Urothelium cell line (cell line): ENCODE data around the gene OR51B5.
"Not testable (repeated sequence)": the region's sequence is repeated elsewhere in the genome, so short reads cannot be mapped to it uniquely, and the experiment has no call there.

Source experiments
- DNase-seq: peaks from one replicate; pipeline ENCODE4 v3.0.0; 2011; ENCODE audit warnings: low spot score, mixed read lengths
- FAIRE-seq: peaks from 2 replicates; lab custom pipeline; 2011; peaks lifted over from hg19 to GRCh38; lab: Jason Lieb, UNC

OR51B5 gene

GRCh38 chr11:5343474-5344335 lies at the start of gene OR51B5:
OR51B5 (minus strand) TSS chr11:5343524; CDS start chr11:5343524, 0 bp downstream.
- no peak for DNase-seq
- FAIRE-seq, result no peak

GRCh38 chr11:5390210-5390609 lies 46.9 kb upstream of the OR51B5 start:
- no peak for DNase-seq
- FAIRE-seq, result no peak

GRCh38 chr11:5384335-5384734 lies 41.0 kb upstream of the OR51B5 start:
- DNase-seq (no peak), FAIRE-seq (no peak)

GRCh38 chr11:5383576-5383975 lies 40.3 kb upstream of the OR51B5 start, which contains the start of gene OR51M1:
OR51M1 (plus strand) TSS chr11:5383812; CDS start chr11:5389399, 5,587 bp downstream.
- FAIRE-seq (no peak), DNase-seq (no peak)

- DNase-seq (peak; percentile 71), FAIRE-seq (peak; percentile 40)
Observed at GRCh38 chr11:5380740-5381342, 37.5 kb upstream of the OR51B5 start.

- FAIRE-seq (no peak), DNase-seq (no peak)
Observed at GRCh38 chr11:5369789-5370188, 26.5 kb upstream of the OR51B5 start.

GRCh38 chr11:5368502-5369043 lies 25.2 kb upstream of the OR51B5 start:
- no peak for DNase-seq
- no peak for FAIRE-seq

GRCh38 chr11:5367448-5368074 lies 24.2 kb upstream of the OR51B5 start:
- no peak for DNase-seq

GRCh38 chr11:5366856-5367255 lies 23.5 kb upstream of the OR51B5 start:
- DNase-seq (no peak), FAIRE-seq (peak; percentile 32)

More at GRCh38 chr11:5367448-5368074, 24.2 kb upstream of the OR51B5 start:
- no peak for FAIRE-seq

- not testable (repeated sequence) for FAIRE-seq, DNase-seq
Observed at GRCh38 chr11:5366365-5366764, 23.0 kb upstream of the OR51B5 start.

GRCh38 chr11:5364214-5364613 lies 20.9 kb upstream of the OR51B5 start:
- FAIRE-seq (no peak), DNase-seq (peak; percentile 40)

- FAIRE-seq, result no peak
- no peak for DNase-seq
Observed at GRCh38 chr11:5363679-5364078, 20.4 kb upstream of the OR51B5 start.

- FAIRE-seq, result no peak
- DNase-seq, result no peak
Observed at GRCh38 chr11:5362017-5362625, 18.8 kb upstream of the OR51B5 start.

GRCh38 chr11:5356031-5356430 lies 12.7 kb upstream of the OR51B5 start:
- FAIRE-seq, DNase-seq: not testable (repeated sequence)

- FAIRE-seq (no peak), DNase-seq (no peak)
Observed at GRCh38 chr11:5351208-5351607, 7.9 kb upstream of the OR51B5 start, which contains the start of gene OR51B6. OR51B6 (plus strand) TSS chr11:5351508; CDS start chr11:5351508, 0 bp downstream.

- FAIRE-seq, result no peak
Observed at GRCh38 chr11:5349550-5349949, 6.2 kb upstream of the OR51B5 start.

GRCh38 chr11:5348551-5349194 lies 5.3 kb upstream of the OR51B5 start:
- FAIRE-seq, result no peak
- DNase-seq, result no peak

More at GRCh38 chr11:5349550-5349949, 6.2 kb upstream of the OR51B5 start:
- DNase-seq, result no peak

GRCh38 chr11:5345831-5346230 lies 2.5 kb upstream of the OR51B5 start:
- FAIRE-seq (no peak), DNase-seq (no peak)

- no peak for DNase-seq
- no peak for FAIRE-seq
Observed at GRCh38 chr11:5339771-5340322, 3.5 kb downstream of the OR51B5 start.

- not testable (repeated sequence) for DNase-seq, FAIRE-seq
Observed at GRCh38 chr11:5337253-5337652, 6.1 kb downstream of the OR51B5 start.
